HG03571 (cell line): Measurements from ENCODE around the gene ZNF813.
"Not testable (repeated sequence)": the region's sequence is repeated elsewhere in the genome, so short reads cannot be mapped to it uniquely, and the experiment has no call there.

Experiments used
- ATAC-seq: cut with Tn5 transposase; IDR thresholded peaks from one replicate; pipeline ENCODE4 v1.9.1; 2021; ENCODE audit not compliant: unreplicated experiment

ZNF813 gene

DNA sequence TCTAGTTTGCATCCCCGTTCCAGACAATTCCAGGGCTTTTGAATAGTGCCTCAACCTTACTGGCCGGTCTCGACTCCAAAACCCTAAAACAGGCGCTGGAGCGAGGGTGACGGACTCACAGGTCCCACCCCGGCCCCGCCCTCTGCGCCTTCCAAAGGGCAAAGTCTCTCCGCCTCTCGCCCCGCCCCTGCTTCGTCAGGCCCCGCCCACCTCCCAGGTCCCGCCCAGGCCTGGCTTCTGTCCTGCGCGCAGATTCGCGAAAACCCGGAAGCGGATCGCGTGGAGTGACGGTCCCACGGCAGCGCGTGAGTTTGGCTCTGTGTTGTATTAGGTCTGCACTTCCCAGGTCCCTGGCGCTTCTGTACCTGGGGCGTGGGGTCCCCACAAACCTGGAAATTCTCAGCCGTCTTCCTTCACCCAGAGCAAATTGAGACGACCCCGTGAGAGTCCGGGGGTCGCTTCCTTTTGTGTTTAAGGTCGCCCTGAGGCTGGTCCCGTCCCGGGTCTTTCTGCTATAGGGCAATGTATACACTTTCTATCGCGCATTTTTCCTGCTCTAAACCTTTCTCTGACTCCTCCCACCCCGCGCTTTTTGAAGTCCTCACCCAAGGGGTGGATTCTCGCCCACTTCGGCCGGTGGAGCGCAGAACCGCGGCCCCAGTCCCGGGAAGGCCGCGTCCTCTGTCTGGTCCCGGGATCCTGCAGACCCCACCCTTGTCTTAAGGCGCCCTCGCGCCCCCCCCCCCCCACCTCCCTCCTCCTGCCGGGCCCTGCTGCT is at the start of gene ZNF813:
Gene ZNF813, plus strand, starts transcription at position 249 of the 778 bp plus-strand sequence. CDS start 16,090 bp downstream, outside the sequence.
- ATAC-seq, result peak; percentile 83

DNA sequence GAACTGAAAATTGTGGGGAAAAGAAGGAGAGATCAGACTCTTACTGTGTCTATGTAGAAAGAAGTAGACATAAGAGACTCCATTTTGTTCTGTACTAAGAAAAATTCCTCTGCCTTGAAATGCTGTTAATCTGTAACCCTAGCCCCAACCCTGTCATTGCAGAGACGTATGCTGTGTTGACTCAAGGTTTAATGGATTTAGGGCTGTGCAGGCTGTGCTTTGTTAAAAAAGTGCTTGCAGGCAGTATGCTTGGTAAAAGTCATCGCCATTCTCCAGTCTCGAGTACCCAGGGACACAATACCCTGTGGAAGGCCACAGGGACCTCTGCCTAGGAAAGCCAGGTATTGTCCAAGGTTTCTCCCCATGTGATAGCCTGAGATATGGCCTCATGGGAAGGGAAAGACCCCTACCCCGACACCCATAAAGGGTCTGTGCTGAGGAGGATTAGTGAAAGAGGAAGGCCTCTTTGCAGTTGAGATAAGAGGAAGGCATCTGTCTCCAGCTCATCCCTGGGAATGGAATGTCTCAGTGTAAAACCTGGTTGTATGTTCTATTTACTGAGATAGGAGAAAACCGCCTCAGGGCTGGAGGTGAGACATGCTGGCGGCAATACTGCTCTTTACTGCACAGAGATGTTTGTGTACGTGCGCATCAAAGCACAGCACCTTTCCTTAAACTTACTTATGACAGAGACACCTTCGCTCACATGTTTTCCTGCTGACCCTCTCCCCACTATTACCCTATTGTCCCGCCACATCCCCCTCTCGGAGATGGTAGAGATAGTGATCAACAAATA is 46.8 kb upstream of the ZNF813 start:
- not testable (repeated sequence) for ATAC-seq

DNA sequence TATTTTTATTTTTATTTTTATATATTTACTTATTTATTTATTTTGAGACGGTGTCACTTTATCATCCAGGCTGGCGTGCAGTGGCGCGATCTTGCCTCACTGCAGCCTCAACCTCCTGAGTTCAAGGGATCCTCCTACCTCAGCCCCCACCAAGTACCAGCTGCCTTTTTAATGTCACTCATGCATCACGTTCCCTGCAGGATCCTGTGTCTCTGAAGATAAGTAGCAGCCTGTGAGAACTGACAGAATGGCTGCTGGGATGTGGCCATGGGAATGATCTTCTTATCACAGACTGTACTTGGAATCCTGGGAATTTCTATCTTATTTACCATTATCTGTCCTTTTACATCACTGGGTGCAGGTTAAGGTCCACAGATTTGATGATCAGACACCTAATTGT is 45.0 kb upstream of the ZNF813 start:
- no peak for ATAC-seq

DNA sequence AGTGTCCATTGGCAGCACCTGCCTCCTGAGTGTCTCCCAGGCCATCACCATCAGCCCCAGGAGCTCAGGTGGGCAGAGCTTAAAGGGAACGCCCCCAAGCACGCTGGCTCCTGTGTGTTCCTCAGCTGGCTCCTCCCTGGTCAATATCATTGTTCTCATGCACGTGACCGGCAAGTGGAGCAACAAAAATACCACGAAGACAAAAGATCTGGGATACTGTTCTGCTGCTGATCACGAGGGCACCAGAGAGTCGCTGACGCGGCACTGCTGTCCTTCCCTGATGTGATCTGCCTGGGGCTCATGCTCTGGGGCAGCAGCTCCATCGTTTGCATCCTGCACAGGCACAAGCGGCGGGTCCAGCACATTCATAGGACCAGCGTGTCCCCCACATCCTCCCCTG is 44.5 kb upstream of the ZNF813 start:
- ATAC-seq, result not testable (repeated sequence)

DNA sequence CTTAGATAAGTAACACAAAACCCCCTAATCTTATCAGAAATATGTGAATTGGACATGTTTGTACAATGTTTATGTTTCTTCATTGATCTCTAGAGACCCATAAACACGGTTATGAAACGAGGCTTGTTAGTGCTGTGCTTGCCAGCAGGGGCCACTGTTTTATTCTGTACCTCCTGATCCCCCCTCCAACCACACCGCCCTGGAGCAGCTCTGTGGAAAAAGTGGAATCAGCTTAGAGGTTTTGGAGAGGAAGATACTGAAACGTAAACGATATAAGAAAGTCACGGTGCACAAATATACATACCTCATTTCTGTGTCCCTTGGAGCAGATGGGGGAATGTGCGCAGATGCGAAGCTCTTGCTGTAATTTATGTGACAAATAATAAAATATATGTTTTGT is 43.9 kb upstream of the ZNF813 start:
- not testable (repeated sequence) for ATAC-seq

DNA sequence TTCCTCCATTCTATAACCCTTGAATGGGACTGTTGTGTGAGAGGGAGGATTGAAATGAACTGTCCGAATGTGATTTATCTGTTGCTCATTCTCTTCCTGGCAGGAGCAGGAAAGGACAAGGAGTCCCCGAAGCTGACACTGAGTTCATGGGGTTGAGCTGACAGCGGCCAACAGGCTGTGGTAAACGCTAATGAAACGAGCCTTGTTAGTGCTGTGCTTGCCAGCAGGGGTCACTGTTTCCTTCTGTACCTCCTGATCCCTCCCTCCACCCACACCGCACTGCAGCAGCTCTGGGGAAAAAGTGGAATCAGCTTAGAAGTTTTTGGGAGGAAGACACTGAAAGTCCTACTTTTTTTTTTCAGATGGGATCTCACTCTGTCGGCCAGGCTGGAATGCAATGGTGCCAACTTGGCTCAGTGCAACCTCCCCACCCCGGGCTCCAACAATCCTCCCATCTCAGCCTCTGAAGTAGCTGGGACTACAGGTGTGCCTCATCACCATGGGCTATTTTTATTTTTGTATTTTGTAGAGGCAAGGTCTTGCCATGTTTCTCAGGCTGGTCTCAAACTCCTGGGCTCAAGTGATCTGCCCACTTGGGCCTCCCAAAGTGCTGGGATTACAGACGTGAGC is 42.5 kb upstream of the ZNF813 start:
- no peak for ATAC-seq

DNA sequence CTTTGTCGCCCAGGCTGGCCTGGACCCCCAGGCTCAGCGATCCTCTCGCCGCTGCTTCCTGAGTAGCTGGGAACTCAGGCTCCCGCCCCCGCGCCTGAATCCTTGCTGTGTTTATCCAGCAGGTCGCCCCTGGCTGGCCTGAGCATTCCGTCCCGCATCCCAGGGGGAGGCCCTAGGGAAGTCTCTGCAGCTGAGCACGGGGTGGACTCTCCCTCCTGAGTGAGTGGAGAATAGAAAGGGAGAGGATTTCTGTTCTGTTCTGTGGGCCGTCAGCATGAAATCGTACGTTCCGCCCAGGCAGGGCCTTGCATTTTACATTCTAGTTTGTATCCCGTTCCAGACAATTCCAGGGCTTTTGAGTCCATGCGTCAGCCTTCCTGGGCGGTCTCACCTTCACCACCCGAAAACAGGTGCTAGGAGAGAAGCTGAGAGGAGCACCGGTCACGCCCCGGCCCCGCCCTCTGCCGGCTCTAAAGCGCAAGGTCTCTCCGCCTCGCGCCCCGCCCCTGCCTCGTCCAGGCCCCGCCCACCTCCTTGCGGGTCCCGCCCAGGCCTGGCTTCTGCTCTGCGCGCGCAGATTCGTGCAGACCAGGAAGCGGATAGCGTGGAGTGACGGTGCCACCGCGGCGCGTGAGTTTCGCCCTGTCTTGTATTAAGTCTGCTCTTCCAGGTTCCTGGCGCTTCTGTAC is 36.0 kb upstream of the ZNF813 start, which contains the start of gene ZNF761:
Gene ZNF761, plus strand, starts transcription at position 586 of the 689 bp plus-strand sequence. CDS start 15,285 bp downstream, outside the sequence.
- ATAC-seq, result peak; percentile 96

DNA sequence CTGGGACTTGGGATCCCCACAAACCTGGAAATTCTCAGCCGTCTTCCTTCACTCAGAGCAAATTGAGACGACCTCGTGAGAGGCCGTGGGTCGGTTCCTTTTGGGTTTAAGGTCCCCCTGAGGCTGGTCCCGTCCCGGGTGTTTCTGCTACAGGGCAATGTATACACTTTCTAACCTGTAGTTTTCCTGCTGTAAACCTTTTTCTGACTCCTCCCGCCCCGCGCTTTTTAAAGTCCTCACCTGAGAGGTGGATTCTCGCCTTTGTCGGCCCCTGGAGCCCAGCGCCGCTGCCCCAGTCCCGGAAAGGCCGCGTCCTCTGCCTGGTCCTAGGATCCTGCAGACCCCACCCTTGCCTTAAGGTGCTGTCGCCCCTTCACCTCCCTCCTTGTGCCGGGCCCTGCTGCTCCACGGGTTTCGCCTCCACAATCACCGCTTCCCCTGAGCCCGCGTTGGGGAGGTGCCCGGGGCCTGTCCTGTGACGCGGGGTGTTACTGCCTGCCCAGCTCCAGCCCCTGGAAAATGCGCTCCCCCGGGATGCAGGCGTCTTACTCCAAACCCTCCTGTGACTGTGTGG is 35.4 kb upstream of the ZNF813 start:
- peak; percentile 17 for ATAC-seq

DNA sequence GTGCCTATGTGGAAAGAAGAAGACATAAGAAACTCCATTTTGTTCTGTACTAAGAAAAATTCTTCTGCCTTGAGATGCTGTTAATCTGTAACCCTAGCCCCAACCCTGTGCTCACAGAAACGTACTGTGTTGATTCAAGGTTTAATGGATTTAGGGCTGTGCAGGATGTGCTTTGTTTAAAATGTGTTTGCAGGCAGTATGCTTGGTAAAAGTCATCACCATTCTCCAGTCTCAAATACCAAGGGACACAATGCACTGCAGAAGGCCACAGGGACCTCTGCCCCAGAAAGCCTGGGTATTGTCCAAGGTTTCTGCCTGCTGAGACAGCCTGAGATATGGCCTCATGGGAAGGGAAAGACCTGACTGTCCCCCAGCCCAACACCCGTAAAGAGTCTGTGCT is 23.7 kb upstream of the ZNF813 start:
- not testable (repeated sequence) for ATAC-seq

DNA sequence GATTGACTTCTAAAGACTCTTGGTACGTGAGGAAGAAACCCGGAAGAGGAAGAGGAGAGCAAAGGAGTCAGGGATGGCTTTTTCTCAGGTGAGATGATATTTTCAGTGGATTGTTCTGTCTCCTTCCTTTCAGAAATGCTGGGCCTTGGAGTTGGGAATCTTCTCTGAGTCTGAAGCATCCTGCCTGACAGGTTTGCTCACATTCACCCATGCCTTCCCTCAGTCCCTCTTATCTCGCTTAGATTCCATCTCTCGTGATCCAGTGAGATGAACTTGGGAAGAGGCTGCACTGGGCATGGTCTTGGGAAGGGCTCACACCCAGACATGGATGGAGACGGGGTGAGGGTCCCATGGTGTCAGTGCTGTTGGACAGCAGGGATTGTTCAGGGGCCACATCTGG is 20.3 kb upstream of the ZNF813 start:
- ATAC-seq, result not testable (repeated sequence)

DNA sequence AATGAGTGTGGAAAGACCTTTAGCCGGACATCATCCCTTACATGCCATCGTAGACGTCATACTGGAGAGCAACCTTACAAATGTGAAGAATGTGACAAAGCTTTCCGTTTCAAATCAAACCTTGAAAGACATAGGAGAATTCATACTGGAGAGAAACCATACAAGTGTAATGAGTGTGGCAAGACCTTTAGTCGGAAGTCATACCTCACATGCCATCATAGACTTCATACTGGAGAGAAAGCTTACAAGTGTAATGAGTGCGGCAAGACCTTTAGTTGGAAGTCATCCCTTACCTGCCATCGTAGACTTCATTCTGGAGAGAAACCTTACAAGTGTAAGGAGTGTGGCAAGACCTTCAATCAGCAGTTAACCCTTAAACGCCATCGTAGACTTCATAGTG is 11.7 kb upstream of the ZNF813 start:
- no peak for ATAC-seq

DNA sequence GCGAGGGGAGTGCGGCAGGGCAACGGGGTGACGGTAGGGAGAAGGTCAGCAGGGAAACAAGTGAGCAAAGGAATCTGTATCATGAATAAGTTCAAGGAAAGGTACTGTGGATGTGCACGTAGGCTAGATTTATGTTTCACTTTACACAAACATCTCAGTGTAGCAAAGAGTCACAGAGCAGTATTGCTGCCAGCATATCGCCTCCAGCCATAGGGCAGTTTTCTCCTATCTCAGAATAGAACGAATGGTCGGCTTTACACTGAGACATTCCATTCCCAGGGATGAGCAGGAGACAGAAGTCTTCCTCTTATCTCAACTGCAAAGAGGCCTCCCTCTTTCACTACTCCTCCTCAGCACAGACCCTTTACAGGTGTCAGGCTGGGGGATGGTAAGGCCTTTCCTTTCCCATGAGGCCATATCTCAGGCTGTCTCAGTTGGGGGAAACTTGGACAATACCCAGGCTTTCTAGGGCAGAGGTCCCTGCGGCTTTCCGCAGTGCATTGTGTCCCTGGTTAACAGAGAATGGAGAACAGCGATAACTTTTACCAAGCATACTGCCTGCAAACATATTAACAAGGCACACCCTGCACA is 7.3 kb upstream of the ZNF813 start:
- not testable (repeated sequence) for ATAC-seq

DNA sequence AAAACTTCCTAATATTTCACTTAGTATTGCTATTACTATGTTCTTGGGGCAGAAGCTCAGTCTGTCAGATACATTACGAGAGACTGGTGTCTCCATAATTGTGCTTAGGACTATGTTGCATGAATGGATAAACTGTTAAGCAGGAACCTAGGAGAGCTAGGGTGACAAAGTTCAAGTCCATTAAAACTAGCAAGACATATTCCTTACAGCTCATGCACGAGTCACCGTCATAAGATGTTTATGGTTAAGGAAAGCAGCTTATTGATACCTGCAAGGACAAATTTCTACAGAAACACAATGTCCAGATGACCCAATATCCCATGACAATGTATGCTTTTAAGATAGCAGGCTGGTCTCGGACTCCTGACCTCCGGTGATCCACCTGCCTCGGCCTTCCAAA is 5.7 kb upstream of the ZNF813 start:
- no peak for ATAC-seq

DNA sequence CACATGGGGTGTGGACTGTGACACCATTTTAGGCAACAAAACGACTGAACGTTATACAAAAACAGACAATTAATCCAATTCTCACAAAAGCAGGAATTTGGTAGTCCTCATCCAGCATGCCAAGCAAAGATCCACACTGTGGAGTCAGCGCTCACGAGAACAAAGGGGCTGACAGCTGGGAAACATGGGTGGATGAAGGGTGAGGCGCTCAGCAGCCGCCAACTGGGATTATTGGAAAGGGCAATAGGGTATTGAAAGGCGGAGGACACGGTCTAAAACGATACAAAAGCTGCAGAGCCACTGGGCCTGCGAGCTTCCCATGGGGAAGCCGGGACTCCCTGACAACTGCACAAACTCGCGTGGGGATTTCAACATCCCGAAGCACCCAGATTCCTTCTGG is 4.7 kb upstream of the ZNF813 start:
- no peak for ATAC-seq

DNA sequence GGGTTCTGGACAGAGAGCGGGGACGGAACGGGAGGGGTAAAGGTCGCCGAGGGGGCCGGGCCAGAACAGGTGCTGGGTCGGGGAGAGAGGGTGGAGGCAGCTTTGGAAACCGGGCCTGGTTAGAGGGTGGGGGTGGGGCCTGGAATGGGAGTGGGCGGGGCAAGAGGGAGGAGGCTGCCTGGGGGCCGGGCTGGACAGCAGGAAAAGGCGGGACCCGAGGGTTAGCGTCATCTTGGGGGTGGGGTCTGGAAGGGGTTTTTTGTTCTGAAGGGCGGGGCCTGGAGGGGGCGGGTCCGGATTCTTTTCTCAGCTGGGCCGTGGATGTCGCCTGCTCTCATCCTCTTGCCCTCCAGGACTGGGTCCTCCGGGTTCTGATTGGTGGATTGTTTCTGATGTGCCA is 4.3 kb upstream of the ZNF813 start:
- ATAC-seq, result no peak

DNA sequence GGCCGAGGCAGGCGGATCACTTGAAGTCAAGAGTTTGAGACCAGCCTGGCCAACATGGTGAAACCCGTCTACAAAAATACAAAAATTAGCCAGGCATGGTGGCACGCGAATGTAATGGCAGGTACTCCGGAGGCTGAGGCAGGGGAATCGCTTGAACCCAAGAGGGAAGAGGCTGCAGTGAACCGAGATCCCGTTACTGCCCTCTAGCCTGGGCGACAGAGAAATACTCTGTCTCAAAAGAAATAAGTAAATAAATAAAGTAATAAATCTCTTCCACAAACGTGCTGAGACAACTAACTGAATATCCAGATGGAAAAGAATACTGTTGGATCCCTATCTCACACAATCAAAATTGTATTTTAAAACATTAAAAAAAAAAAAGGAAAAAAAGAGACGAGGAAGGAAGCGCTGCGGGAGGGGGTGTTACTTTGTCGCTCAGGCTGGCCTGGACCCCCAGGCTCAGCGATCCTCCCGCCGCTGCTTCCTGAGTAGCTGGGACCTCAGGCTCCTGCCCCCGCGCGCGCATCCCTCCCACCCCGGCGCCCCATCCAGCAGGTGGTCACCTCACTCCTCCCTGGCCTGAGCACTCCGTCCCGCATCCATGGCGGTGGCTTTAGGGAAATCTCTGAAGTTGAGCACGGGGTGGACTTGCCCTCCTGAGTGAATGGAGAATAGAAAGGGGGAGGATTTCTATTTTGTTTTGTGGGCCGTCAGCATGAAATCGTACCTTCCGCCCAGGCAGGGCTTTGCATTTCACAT is 628 bp upstream of the ZNF813 start:
- peak; percentile 12 for ATAC-seq

DNA sequence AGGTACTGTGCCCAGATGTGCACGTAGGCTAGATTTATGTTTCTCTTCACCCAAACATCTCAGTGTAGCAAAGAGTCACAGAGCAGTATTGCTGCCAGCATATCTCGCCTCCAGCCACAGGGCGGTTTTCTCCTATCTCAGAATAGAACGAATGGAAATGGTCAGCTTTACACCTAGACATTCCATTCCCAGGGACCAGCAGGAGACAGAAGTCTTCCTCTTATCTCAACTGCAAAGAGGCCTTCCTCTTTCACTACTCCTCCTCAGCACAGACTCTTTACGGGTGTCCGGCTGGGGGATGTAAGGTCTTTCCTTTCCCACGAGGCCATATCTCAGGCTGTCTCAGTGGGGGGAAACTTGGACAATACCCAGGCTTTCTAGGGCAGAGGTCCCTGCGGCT is 1.1 kb downstream of the ZNF813 start:
- not testable (repeated sequence) for ATAC-seq

DNA sequence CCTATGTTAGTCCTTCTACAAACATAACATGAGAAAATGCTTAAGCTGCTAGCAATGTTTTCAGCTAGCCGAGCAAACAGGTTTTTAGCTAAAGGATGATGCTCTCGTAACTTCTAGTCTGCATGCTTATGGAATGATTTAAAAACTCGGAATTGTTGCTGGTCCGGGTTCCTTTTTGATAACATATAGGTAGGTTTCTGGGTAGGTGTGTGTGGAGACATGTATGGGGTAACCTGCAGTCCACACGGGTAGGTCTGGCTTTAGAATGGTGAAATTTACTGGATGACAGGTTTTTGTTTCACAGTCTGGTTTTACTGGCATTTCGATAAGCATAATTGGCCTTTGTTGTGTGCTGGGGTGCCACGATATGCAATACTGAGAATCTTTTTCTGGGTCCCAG is 4.4 kb downstream of the ZNF813 start:
- no peak for ATAC-seq

DNA sequence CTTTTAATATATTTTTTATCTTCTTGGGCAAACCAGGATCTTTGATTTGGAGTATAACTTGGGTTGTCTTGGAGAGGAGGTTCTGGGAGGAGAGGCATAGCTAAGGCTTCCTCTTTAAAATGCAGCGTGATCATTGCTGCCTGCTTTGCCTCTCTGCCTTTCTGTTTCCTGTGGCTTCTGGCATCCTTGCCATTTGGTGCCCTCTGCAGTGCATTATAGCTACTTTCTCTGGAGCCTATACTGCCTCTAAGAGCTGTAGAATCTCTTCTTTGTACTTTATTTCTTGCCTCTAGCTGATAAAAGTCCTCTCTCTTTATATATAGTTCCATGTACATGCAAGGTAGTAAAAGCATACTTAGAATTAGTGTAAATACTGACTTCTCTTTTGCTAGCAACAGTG is 7.3 kb downstream of the ZNF813 start:
- ATAC-seq, result not testable (repeated sequence)

DNA sequence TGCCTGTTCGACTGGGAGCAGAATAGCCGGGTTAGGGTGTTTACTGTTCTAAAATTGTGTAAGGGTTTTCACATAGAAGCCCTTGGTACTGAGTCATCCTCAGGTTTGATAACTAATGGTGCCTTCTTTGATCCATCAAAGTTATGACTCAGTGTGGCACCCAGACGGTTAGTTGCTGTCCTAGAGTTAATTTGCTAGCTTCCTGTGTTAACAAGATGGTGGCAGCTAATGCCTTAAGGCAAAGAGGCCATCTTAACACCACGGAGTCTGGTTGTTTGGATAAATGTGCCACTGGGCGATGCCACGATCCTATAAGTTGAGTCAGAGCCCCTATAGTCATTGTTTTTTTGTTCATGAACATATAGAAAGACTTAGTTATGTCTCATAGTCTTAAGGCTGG is 7.9 kb downstream of the ZNF813 start:
- ATAC-seq, result not testable (repeated sequence)
